Osteocyte (in vitro differentiated cells): ENCODE results near the gene HUNK. TPM values are rescaled to one million over a fixed set of nuclear protein-coding genes. Genes with fewer than 3 reads are reported as not detected.

Experiments
- DNase-seq: peaks from one replicate; pipeline ENCODE4 v3.0.0; 2021; ENCODE audit warnings: mixed read lengths; ENCODE audit not compliant: unreplicated experiment; ENCODE audit errors: extremely low spot score
- H3K27ac Mint-ChIP-seq: one replicate; pipeline ENCODE4 v1.8.0; 2021; ENCODE audit warnings: mild to moderate bottlenecking, mixed read lengths; ENCODE audit not compliant: unreplicated experiment
- H3K27me3 Mint-ChIP-seq: one replicate; pipeline ENCODE4 v1.8.0; 2021; ENCODE audit warnings: mixed read lengths; ENCODE audit not compliant: unreplicated experiment
- H3K36me3 Mint-ChIP-seq: one replicate; pipeline ENCODE4 v1.8.0; 2021; ENCODE audit warnings: mixed read lengths; ENCODE audit not compliant: unreplicated experiment
- H3K4me1 Mint-ChIP-seq: one replicate; pipeline ENCODE4 v1.8.0; 2021; ENCODE audit warnings: mixed read lengths; ENCODE audit not compliant: unreplicated experiment
- H3K4me3 Mint-ChIP-seq: one replicate; pipeline ENCODE4 v1.8.0; 2021; ENCODE audit warnings: mild to moderate bottlenecking, moderate library complexity, mixed read lengths; ENCODE audit not compliant: unreplicated experiment
- H3K9me3 Mint-ChIP-seq: one replicate; pipeline ENCODE4 v1.8.0; 2021; ENCODE audit warnings: mixed read lengths; ENCODE audit not compliant: unreplicated experiment
- CTCF ChIP-seq: fragments of 200-600 bp; sonication (generic); IDR thresholded peaks from 2 replicates; pipeline ENCODE4 v1.5.0; 2021; ENCODE audit warnings: antibody characterized with exemption, mild to moderate bottlenecking, moderate library complexity
- total RNA-seq: library from RNA; stranded (reverse); gene quantifications from 2 replicates; pipeline ENCODE4 v1.2.1, GENCODE V29; 2021

Gene HUNK
- total RNA-seq, 1 donor from 2014 or later, result 0.83 TPM

- no peak for TF ChIP-seq CTCF
- no peak overlapping the region for H3K4me3 Mint-ChIP-seq
- no peaks in the 10 kb centered on the region for H3K9me3 Mint-ChIP-seq
- no peak overlapping the region for H3K27ac Mint-ChIP-seq
- no peaks in the 10 kb centered on the region for H3K36me3 Mint-ChIP-seq
- H3K4me1 Mint-ChIP-seq, result no peaks in the 10 kb centered on the region
- no peak for DNase-seq
- H3K27me3 Mint-ChIP-seq, result no peaks in the 10 kb centered on the region
Measured at GRCh38 chr21:32021319-32021994, 148.6 kb downstream of the HUNK start.

GRCh38 chr21:32022146-32022545 lies 149.3 kb downstream of the HUNK start:
- Mint-ChIP-seq H3K27me3 (no peaks in the 10 kb centered on the region), H3K9me3 (no peaks in the 10 kb centered on the region), H3K4me1 (no peaks in the 10 kb centered on the region), H3K27ac (no peak overlapping the region), H3K36me3 (no peaks in the 10 kb centered on the region), H3K4me3 (no peak overlapping the region)
- no peak for TF ChIP-seq CTCF
- DNase-seq, result no peak

GRCh38 chr21:32030146-32030652 lies 157.4 kb downstream of the HUNK start:
- no peak for DNase-seq
- Mint-ChIP-seq H3K36me3 (no peaks in the 10 kb centered on the region), H3K4me1 (no peaks in the 10 kb centered on the region), H3K27ac (no peak overlapping the region), H3K27me3 (no peaks in the 10 kb centered on the region), H3K9me3 (peaks cover 7% of the 10 kb centered on the region), H3K4me3 (no peak overlapping the region)
- no peak for TF ChIP-seq CTCF

- DNase-seq, result no peak
- H3K4me1 Mint-ChIP-seq, result no peaks in the 10 kb centered on the region
- H3K27ac Mint-ChIP-seq, result no peak overlapping the region
- H3K27me3 Mint-ChIP-seq, result no peaks in the 10 kb centered on the region
- no peak overlapping the region for H3K4me3 Mint-ChIP-seq
- H3K36me3 Mint-ChIP-seq, result no peaks in the 10 kb centered on the region
- H3K9me3 Mint-ChIP-seq, result peaks cover 7% of the 10 kb centered on the region
- TF ChIP-seq CTCF, result no peak
Measured at GRCh38 chr21:32034850-32035249, 162.0 kb downstream of the HUNK start.

- Mint-ChIP-seq H3K36me3 (no peaks in the 10 kb centered on the region), H3K27me3 (no peaks in the 10 kb centered on the region), H3K27ac (no peak overlapping the region), H3K4me3 (no peak overlapping the region), H3K4me1 (no peaks in the 10 kb centered on the region), H3K9me3 (peaks cover under 1% of the 10 kb centered on the region)
- no peak for DNase-seq
- TF ChIP-seq CTCF, result no peak
Measured at GRCh38 chr21:32035617-32036016, 162.8 kb downstream of the HUNK start.
